ENCODE measurements around the gene OPTC.

OPTC gene

DNA sequence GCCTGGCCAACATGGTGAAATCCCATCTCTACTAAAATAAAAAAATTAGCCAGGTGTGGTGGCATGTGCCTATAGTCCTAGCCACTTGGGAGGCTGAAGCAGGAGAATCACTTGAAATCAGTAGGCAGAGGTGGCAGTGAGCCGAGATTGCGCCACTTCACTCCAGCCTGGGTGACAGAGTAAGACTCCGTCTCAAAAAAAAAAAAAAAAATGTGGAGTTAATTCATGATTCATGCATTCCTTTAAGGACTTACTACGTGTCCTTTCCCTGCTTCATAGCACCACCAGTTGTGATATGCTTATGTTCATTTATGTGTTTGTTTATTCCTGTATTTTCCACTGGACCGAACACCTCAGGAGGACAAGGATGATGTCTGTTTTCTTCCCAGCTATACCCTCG, 31.1 kb upstream of the OPTC start:
- H3K9ac ChIP-seq: peak overlapping the region; percentile 15; the same call in 1 of the 2 replicates
- H3K27me3 ChIP-seq (ENCODE audit: insufficient read depth, low read depth): no peaks in the 10 kb centered on the region
- H3K4me3 ChIP-seq (IDR thresholded peaks at IDR 0.05; ENCODE audit: insufficient read depth, low read depth, low read length): no peak overlapping the region
- no peaks in the 10 kb centered on the region for H3K36me3 ChIP-seq (ENCODE audit: insufficient read depth)
- 0 out of 2 replicates have a peak overlapping the region, but pooled peaks have one; percentile 12 for H2AFZ ChIP-seq (ENCODE audit: low read depth)
- H3K27ac ChIP-seq: no peak overlapping the region; the same call in 1 of the 2 replicates
- H4K20me1 ChIP-seq (ENCODE audit: insufficient read depth): no peaks in the 10 kb centered on the region
- peak overlapping the region; percentile 98; the same call in 1 of the 2 replicates for H3K4me2 ChIP-seq
- peaks cover 54% of the 10 kb centered on the region for H3K4me1 ChIP-seq (ENCODE audit: low read depth, poor library complexity, severe bottlenecking)
- TF ChIP-seq, protein P1, sequence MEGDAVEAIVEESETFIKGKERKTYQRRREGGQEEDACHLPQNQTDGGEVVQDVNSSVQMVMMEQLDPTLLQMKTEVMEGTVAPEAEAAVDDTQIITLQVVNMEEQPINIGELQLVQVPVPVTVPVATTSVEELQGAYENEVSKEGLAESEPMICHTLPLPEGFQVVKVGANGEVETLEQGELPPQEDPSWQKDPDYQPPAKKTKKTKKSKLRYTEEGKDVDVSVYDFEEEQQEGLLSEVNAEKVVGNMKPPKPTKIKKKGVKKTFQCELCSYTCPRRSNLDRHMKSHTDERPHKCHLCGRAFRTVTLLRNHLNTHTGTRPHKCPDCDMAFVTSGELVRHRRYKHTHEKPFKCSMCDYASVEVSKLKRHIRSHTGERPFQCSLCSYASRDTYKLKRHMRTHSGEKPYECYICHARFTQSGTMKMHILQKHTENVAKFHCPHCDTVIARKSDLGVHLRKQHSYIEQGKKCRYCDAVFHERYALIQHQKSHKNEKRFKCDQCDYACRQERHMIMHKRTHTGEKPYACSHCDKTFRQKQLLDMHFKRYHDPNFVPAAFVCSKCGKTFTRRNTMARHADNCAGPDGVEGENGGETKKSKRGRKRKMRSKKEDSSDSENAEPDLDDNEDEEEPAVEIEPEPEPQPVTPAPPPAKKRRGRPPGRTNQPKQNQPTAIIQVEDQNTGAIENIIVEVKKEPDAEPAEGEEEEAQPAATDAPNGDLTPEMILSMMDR (conservative IDR thresholded peaks at IDR 0.05; ENCODE audit: low read depth, low read length): no peak
- no peaks in the 10 kb centered on the region for H3K79me2 ChIP-seq (ENCODE audit: insufficient read depth, low read depth)

DNA sequence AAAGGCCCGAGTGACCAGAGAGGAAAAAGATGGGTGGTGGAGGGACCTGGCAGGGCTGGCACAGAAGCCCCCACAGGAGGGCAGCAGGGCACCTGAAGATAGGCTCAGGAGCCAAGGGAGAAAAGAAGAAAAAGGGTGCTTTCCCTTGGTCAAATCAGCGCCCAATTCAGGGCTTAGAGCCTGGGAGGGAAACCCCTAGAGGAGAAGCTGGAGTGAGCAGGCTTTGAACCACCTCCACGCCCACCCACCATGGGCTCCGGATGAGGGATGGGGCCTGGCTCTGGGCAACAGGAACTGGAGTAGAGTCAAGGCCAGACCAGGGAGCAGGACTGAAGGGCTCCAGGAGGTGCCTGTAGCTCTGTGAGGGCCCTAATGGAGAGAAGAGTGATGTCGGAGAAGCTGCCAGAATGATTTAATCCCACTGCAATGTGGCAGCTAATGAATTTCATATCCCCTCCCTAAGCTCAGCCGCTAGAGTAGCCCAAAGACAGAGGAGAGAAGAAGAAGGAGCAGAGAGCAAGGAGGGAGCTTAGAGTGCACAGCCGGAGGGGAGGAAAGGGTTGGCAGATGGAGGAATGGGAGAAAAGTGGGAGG, 30.4 kb upstream of the OPTC start:
- Histone ChIP-seq H3K9ac (peak overlapping the region; percentile 15; the same call in 1 of the 2 replicates), H3K79me2 (ENCODE audit: insufficient read depth, low read depth) (no peaks in the 10 kb centered on the region), H3K4me3 (IDR thresholded peaks at IDR 0.05; ENCODE audit: insufficient read depth, low read depth, low read length) (no peak overlapping the region), H3K36me3 (ENCODE audit: insufficient read depth) (no peaks in the 10 kb centered on the region), H2AFZ (ENCODE audit: low read depth) (peak overlapping the region; percentile 12; the same call in 1 of the 2 replicates), H4K20me1 (ENCODE audit: insufficient read depth) (no peaks in the 10 kb centered on the region), H3K4me2 (no peak overlapping the region), H3K27me3 (ENCODE audit: insufficient read depth, low read depth) (no peaks in the 10 kb centered on the region), H3K27ac (no peak overlapping the region), H3K4me1 (ENCODE audit: low read depth, poor library complexity, severe bottlenecking) (peaks cover 53% of the 10 kb centered on the region)
- TF ChIP-seq, protein P1 (conservative IDR thresholded peaks at IDR 0.05; ENCODE audit: low read depth, low read length): no peak

DNA sequence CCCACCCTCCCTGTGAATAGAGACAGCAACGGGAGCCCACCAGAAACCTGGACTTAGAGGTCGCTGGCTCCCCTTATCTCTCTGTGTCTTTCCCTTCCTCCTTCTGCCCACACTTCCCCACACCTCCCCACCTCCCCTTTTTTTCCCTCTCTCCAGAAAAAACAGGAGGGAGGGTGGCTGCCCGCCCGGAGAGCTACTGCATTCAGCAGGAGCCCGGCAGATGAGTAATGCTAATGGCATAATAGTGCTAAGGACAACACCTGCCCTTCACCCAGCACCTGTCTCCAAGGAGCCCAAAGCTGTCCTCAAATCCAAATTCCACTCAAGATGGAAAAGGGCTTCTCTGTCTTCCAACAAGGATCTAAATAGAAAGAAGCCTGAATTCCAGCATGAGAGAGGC, 29.7 kb upstream of the OPTC start:
- peaks cover 47% of the 10 kb centered on the region for H3K4me1 ChIP-seq (ENCODE audit: low read depth, poor library complexity, severe bottlenecking)
- no peak overlapping the region for H3K9ac ChIP-seq
- H3K4me3 ChIP-seq (IDR thresholded peaks at IDR 0.05; ENCODE audit: insufficient read depth, low read depth, low read length): no peak overlapping the region
- H3K27ac ChIP-seq: no peak overlapping the region
- H4K20me1 ChIP-seq (ENCODE audit: insufficient read depth): no peaks in the 10 kb centered on the region
- H3K4me2 ChIP-seq: no peak overlapping the region
- no peaks in the 10 kb centered on the region for H3K79me2 ChIP-seq (ENCODE audit: insufficient read depth, low read depth)
- no peaks in the 10 kb centered on the region for H3K27me3 ChIP-seq (ENCODE audit: insufficient read depth, low read depth)
- H3K36me3 ChIP-seq (ENCODE audit: insufficient read depth): no peaks in the 10 kb centered on the region
- H2AFZ ChIP-seq (ENCODE audit: low read depth): no peak overlapping the region
- TF ChIP-seq, protein P1 (conservative IDR thresholded peaks at IDR 0.05; ENCODE audit: low read depth, low read length): no peak

DNA sequence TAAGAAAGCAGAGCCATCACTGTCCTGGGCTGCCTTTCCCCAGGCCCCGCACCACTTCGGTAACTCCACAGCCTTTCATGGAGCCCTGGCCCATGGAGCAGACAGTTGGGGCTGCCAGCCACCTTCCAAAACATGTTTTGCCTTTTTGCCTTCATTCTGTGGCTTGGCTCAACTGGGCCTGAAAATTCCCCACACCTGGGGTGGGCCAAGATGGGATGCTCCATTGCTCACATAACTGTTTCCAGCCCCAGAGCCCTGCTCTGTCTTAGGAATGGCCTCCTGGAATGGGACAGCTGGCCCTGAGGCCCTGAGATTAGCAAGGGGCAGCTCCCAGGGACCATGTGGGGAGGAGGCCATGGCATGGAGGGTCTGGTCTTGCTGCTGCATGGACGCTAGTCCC, 29.2 kb upstream of the OPTC start:
- Histone ChIP-seq H3K4me1 (ENCODE audit: low read depth, poor library complexity, severe bottlenecking) (peaks cover 41% of the 10 kb centered on the region), H3K4me2 (no peak overlapping the region), H3K27ac (no peak overlapping the region), H3K79me2 (ENCODE audit: insufficient read depth, low read depth) (no peaks in the 10 kb centered on the region), H3K4me3 (IDR thresholded peaks at IDR 0.05; ENCODE audit: insufficient read depth, low read depth, low read length) (no peak overlapping the region), H3K36me3 (ENCODE audit: insufficient read depth) (no peaks in the 10 kb centered on the region), H2AFZ (ENCODE audit: low read depth) (no peak overlapping the region), H3K9ac (no peak overlapping the region), H3K27me3 (ENCODE audit: insufficient read depth, low read depth) (no peaks in the 10 kb centered on the region), H4K20me1 (ENCODE audit: insufficient read depth) (no peaks in the 10 kb centered on the region)
- TF ChIP-seq, protein P1 (conservative IDR thresholded peaks at IDR 0.05; ENCODE audit: low read depth, low read length): no peak

Data from KMS-11 (cell line).